GM19324 (cell line): ENCODE measurements around the gene PLCB3.

ENCODE experiments used
- ATAC-seq: cut with Tn5 transposase; IDR thresholded peaks from one replicate; pipeline ENCODE4 v1.9.1; 2021; ENCODE audit warnings: mild to moderate bottlenecking, moderate library complexity; ENCODE audit not compliant: unreplicated experiment, low FRiP score

Gene PLCB3

DNA sequence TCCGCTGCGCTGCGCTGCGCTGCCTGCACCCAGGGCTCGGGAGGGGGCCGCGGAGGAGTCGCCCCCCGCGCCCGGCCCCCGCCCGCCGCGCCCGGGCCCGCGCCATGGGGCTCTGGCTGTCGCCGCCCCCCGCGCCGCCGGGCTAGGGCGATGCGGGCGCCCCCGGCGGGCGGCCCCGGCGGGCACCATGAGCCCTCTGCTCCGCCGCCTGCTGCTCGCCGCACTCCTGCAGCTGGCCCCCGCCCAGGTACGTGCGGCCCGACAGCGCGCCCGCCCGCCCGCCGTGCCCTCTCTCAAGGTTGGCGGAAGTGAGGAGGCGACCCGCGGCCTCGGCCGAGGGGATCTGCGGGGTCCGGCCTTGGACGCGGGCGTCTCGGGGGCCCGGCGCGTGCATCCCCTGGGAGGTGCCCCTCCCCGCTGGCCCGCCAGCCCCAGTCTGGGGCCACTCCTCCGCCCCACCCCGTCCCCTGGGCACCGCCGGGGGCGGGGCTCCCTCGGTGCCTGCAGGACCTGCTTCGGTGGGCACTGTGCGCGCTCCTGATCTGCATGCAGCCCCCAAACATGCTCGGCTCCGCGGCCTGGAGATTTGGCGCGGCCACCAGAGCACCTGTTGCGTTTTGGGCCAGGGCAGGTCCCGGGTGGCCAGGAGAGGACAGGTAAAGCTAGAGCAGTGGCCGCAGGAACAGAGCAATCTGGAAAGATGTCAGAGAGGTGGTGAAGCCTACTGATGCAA, 16.5 kb upstream of the PLCB3 start:
- ATAC-seq = peak; percentile 22

DNA sequence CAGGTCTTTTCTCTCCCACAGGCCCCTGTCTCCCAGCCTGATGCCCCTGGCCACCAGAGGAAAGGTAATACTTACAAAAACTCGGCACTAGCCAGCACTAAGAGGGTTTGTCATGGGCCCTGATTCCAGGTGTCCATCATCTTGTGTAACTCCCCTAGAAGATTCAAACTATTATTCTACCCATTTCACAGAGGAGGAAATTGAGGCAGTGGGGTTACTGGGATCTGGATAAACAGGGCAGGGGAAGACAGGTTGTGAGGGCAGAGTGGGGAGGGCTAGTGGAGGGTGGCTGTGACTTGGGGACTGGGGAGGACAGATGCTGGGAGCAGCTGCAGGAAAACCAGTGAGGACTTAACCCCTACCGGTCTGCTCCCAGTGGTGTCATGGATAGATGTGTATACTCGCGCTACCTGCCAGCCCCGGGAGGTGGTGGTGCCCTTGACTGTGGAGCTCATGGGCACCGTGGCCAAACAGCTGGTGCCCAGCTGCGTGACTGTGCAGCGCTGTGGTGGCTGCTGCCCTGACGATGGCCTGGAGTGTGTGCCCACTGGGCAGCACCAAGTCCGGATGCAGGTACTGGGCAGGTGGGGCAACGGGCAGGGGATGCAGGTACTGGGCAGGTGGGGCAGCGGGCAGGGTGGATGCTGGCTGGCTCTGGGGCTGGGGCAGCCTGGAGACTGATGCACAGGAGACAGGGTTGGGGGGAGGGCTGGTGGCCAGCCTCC, 15.7 kb upstream of the PLCB3 start:
- ATAC-seq = no peak

DNA sequence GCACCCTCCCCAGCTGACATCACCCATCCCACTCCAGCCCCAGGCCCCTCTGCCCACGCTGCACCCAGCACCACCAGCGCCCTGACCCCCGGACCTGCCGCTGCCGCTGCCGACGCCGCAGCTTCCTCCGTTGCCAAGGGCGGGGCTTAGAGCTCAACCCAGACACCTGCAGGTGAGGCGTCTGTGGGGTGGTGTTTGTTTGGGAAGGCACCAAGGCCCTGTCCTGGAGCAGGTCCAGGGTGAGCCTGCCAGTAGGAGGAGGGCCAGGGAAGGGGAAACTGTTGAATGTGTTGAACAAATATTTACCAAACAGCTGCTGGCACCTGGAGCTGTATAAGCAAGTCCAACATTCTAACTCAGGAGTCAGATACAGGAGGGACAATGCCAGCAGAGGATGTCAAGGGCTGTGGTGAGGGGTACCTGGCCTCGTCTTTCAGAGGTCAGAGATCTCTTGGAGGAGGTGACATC, 13.8 kb upstream of the PLCB3 start:
- no peak for ATAC-seq

DNA sequence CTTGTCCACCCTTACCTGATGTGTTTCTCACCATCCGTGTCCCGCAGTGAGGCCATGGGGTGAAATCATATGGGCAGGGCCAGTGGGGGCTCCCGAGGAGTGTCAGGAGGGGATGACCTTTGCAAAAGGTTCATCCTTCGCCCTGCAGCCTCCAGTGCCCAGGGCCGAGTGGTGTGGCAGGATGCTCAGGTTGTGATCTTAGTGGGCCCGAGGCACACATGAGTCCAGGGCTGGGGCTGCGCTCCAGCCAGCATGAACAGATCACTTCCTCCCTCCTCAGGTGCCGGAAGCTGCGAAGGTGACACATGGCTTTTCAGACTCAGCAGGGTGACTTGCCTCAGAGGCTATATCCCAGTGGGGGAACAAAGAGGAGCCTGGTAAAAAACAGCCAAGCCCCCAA, 13.3 kb upstream of the PLCB3 start:
- ATAC-seq = no peak

DNA sequence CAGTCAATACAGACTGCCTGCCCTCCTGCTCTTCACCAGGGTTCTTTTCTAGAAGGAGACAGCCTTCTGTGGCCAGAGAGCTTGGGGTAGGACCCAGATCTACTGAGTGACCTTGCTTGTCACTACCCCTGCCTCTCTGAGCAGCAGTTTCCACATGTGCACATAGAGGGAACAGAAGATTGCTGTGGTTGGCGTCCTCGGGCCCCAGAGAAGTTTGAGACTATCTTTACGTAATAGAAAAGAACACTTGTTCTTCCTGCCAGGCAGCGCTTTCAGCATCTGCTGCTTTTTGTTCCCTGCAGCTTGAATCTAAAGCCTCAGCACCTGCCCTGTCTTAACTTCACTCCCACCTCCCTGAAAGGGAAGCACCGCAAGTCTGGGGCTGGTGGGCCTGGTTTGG, 12.3 kb upstream of the PLCB3 start:
- ATAC-seq = no peak

DNA sequence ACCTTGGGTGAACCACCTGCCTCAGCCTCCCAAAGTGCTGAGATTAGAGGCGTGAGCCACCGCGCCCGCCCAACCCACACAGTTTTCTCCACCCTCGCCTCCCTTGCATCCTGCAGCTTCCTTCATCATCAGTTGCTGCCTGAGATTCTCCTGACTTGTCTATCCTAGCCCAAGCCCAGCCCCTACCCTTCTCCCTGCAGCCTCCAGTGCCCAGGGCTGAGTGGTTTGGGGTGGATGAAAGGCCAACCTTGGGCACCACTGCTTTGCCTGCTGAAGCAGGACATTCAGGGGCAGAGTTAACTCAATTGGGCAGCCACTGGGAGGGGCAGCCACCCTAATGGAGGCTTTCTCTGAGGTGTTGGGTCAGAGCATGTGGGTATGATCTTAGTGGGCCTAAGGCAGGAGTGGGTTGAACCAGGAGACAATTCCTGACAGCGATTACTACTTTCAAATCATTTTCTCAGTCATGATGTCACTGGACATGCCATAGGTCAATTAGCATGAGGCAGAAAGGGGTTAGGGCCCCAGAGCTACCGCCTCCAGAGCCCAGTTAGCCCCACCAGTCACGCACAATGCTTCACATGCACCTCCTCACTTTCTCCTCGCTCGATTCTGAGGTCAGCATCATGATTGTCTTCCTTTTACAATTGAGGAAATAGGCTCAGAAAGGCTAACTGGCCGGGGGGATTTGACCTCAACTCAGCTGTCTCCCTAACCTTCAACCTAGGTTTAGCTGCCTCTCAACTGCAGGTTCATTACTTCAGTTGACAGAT, 11.5 kb upstream of the PLCB3 start:
- no peak for ATAC-seq

DNA sequence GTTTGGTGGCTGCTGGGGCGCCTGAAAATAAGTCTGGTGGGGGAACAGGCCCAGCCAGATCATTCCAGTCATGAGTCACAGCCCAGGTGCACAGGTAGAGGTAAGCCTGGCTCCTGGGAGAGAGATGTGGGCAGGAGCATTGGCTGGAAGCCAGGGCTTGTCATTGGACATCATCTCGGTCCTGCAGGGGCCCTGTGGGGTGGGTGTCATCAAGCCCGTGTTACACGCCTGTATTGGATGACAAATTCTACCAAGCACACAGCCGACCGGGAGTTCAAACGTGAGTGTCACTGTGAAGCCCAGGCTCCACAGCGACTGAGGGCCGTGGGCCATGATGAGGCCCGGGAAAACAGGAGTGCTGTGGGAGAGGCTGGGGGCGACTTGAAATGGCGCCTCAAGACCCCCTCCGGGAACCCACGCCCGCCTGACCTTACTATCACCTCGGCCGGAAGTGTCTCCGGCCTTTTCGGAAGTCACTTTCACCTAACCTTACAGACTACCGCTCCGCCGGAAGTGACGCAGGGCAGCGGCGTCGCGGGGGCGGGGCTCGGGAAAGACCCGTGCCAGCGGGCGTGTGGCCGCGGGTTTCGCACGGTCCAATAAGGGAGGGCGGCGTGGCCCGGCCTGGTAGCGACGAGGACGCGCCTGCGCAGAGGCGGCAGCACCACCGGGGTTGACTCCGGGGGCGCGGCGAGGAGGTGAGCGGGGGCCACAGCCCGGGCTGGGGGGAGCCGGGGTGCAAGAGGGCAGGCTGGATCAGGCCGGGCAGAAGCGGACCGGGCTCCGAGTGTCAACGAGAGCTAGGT, 10.7 kb upstream of the PLCB3 start, which contains the start of gene FKBP2:
FKBP2 (plus strand) TSS at position 661 of the 806 bp plus-strand sequence. CDS start 1,293 bp downstream, outside the sequence.
- peak; percentile 74 for ATAC-seq

DNA sequence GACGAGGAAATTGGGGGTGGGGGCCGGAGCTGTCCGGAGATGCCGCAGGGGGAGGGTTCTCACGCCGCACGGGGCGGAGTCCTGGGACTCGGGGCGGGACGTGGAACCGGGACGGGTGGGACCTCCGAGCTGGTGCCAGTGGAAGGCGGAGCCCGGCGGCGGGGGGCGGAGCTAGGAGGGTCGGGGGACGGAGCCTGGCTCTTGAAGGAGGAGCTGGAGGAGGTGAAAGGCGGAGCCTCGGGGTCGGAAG, 10.2 kb upstream of the PLCB3 start:
- ATAC-seq = peak; percentile 71

DNA sequence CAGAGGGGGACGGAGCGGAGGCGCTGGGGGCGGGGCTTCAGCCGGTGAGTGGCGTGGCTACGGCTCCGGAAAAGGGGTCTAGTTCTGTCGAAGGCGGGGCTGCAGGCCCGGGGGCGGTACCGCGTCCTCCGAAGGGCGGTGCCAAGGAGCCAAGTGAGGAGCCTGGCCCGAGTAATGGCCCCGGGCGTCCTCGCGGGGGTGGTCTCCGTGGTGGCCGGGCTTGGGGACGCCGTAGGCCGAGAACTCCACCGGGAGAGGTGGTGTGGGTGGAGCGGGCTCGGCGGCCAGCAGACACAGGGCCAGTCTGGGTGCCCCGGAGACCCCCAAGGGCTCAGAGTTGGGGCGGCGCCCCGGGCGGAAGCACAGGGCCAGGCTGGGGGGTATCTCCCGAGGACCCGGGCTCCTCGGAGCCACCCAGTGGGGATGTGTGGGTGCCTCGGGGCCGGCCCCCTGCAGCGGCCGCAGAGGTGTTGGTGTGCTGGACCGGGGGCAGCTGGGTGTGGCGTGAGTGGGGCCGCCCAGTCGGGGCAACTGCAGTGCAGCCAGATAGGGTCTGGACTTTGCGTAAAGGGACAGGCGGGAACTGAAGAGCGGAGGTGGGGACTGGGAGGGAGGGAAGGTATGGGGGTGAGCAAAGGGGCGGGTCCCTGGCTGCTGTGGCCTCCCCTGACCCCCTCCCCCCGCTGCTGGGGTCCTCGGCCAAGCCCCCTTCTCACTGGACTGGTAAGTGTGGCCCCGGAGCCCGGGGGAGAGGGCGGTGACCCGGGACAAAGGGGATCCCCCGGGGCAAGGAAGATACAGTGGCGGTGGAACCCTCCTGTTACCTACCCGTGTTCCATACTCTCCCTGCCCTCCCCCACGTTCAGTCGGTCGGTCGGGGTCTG, 9.6 kb upstream of the PLCB3 start:
- peak; percentile 6 for ATAC-seq

DNA sequence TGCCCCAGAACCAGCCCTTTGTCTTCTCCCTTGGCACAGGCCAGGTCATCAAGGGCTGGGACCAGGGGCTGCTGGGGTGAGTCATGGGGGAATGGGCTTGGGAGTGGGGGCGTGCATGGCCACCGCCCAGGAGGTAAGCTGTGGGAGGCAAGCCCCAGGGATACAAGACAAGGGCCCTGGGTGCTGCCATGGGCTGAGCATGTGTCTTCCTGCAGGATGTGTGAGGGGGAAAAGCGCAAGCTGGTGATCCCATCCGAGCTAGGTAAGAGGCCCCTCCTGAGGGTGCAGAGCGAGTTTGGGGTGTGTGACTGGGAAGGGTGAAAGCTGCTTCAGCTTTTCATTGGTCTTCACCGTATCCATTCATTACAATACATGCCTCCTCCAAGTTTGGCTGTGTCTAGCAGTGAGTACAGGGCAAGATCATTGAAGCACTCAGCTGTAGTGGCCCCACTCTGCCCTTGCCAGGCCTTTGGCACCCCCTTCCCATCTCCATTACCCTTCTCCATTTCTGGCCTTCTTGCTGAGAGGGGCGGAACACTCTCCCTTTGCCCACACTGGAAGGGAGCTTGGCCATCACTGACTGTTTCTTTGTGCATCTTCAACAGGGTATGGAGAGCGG, 8.0 kb upstream of the PLCB3 start:
- no peak for ATAC-seq

DNA sequence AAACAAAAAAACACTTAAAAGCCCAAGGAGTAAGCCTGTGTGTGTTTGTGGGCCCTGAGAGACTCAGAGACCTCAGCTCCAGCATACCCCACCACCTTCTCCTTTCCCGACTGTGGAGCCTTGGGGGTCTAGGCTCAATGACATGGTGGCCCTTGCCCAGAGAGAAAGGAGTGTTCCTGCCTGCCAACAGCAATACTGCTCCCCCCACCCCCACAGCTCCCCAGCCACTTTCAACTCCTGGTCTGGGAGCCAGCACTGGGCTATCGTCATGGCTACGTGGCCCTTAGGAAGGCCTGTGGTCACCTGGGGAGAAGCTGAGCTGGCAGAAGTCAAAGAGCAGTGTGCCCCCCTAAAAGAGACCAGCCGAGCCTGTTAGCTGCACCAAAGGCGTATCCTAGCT, 7.2 kb upstream of the PLCB3 start:
- ATAC-seq = no peak

DNA sequence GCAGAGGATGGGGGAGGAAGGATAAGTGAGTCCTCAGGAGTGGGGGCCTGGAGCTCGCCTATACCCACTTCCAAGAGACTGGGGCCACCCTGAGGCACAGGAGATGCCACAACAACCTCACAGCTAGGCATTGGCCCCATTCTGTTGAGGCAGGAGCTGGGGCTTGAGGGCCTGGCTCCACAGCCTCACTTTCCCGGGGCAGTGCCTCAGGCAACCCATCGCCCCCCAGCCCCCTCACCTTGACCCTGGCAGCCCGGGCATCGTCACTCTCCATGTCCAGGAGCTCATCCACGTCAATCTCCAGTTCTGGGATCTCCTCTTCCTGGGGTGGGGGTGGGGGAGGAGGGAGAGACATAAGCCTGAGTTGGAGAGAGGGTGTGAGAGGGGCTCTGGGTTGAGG, 6.4 kb upstream of the PLCB3 start:
- no peak for ATAC-seq

DNA sequence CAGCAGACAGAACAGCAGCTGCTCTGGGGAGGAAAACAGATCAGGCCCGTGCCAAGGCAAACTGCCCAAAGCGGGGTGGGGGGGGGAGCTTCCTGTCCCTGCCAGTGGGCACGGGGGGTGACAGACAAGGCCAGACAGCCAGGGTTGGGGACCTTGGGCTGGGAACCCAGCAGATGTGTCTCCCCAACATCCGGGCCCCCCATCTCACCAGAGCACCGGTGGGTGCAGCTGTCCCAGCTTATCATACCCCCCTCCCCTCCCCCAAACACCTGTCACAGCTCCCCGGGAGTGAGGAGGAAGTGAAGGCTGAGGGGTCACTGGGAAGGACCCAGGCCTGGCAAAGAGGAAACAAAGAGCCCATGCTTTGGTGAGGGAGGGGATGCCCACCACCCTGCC, 5.9 kb upstream of the PLCB3 start:
- no peak for ATAC-seq

DNA sequence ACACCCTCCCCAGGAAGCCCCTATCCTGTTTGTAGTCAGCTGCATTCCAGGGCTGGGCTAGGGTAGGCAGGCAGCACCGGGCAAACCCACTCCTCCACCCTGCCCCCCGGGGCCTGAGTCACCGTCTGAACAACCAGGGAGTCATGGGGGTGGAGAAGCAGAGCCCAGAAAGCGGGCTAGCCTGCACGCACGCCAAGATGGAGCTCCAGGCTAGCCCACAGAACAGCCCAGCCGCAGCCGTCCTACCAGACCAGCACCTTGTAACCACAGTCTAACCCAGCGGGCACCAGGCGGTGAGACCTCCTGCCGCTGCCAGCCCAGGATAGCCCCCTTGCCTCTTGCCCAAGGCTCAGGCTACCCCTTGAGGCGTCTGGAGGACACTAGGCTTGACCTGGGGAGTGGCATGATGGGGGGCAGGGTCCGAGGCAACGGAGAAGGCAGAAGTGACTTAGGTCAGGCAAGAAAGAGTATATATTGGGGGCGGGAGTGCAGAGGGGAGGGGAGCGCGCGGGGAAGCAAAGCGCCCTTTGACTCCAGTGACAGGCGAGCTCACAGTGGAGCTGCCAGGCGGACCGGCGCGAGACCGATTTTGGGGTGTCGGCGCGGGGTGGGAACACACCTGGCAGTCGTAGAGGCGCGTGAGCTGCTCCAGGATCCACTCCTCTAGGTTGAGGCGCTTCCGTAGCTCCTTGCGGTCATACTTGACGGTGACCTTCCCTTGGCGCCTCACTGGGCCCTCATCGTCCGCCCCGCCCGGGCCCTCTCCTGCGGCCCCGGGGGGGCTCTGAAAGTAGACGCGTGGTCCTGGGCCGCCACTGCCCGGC, 5.3 kb upstream of the PLCB3 start:
- ATAC-seq = no peak

DNA sequence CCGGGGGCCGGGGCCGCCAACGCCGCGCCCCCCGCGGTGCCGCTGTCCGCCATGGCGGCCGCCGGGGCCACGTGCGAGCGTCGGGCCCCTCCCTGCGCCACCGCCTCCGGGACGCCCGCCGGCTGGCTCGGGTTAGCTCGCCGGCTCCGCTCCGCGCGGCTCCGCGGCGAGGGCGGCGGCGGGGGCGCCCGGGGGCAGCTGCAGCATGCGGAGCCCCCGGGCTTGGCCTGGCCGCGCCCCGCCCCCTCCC, 4.8 kb upstream of the PLCB3 start:
- peak; percentile 16 for ATAC-seq

DNA sequence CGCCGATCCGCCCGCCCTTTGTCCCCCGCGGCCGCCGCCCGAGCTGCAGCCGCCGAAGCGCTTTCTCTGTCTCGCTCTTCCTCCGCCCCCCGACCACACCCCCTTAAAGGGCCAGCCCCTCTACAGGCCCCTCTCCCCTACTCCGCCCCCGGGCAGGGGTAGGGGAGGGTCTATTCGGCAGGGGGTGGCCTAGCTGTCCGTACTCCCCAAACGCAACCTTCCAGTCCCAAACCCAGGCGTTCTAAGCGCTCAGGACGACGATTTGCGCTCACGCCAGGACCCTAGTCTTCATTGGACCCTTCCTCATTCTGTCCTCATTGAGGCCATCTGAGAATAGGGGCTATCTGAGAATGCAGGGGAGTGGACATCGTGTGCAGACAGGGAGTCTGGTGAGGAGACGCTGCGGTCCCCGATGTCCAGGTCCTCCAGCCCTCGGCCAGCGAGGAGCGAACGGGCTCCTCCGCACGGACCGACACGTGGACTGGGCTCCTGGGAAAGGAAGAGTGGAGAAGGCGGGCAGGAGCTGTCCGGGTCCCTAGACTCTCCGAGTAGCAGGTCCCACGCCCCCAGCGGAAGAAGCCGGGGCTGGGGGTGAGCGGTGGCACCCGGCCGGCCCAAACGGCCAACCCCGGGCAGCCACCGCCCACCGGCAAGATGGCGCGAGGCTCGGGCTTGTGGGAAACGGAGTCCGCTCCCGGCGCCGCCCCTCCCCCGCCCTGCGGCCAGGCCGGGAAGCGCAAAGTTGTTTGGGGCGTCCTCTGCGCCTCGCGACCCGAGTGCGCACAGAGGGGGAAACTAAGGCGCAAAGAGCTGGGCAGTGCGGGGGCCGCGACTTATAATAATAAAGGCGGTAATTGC, 4.2 kb upstream of the PLCB3 start, which contains the start of gene PPP1R14B:
PPP1R14B (minus strand) TSS at position 73 of the 858 bp plus-strand sequence. CDS start 270 bp downstream, outside the sequence.
- peak; percentile 37 for ATAC-seq

DNA sequence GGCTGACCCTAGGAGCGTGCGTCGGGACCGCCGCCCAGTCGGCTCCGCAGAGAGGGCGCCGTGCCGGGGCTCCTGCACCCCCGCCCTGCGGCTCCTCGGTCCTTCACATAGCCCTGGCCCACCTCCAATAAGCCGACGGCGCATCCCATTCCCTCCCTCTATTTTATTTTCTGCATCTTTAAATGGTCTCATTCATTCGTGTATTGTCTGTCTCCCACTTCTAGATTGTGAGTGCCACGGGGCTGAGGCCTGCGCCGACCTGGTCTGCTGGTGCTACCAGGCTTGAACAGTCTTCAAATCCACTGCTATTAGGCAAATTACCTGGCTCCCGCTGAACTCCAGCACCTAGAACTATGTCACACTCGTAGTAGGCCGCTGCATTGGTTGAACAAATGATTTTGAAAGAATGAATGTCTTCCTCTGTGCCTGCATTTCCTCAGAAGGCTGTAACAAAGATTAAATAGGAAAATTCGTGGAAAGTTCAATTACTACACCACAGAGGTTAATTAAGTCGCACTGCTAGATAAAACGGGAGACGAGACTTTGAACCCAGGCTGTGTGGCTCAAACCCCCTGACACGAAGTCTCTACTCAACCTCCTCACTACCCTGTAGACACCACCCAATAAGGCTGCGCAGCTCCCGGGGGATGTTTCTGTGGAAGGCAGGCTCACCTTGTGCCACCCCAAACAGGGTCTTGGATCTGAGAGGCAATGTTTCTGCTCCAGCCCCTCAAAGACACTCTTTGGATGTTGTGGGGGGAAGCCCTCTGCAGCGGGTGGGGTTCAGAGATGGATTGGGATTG, 3.4 kb upstream of the PLCB3 start:
- no peak for ATAC-seq
